Measurements from ENCODE around the gene NAPB. TPM values are rescaled to one million over a fixed set of nuclear protein-coding genes. Genes with fewer than 3 reads are reported as not detected.

NAPB gene
- total RNA-seq, 2 experiments from 2014 or later = 7.3 to 7.6 TPM

GRCh38 chr20:23450877-23451276 lies 29.6 kb upstream of the NAPB start:
- Mint-ChIP-seq H3K27ac (no peak overlapping the region), H3K4me3 (no peak overlapping the region), H3K4me1 (ENCODE audit: low read depth) (peaks cover under 1% of the 10 kb centered on the region), H3K36me3 (no peaks in the 10 kb centered on the region), H3K27me3 (peaks cover 1% of the 10 kb centered on the region), H3K9me3 (peaks cover 2% of the 10 kb centered on the region)
- ChIA-PET POLR2A (no interaction called here), CTCF (no interaction called here)
- DNase-seq = no peak
- intact Hi-C loops (cut with micrococcal nuclease) = no loop called here

- DNase-seq = no peak
- POLR2A ChIA-PET = no interaction called here
- no peaks in the 10 kb centered on the region for H3K36me3 Mint-ChIP-seq
- H3K4me3 Mint-ChIP-seq = no peak overlapping the region
- no peak overlapping the region for H3K27ac Mint-ChIP-seq
- CTCF ChIA-PET = no interaction called here
- intact Hi-C loops (cut with micrococcal nuclease) = loop anchor here (10.0 kb wide), 1 partner anchor 755 kb away; no protein-coding TSS in a partner anchor
- H3K9me3 Mint-ChIP-seq = no peaks in the 10 kb centered on the region
- no peaks in the 10 kb centered on the region for H3K4me1 Mint-ChIP-seq (ENCODE audit: low read depth)
- H3K27me3 Mint-ChIP-seq = peaks cover 1% of the 10 kb centered on the region
Measured at GRCh38 chr20:23449421-23449820, 28.1 kb upstream of the NAPB start.

GRCh38 chr20:23448167-23448566 lies 26.9 kb upstream of the NAPB start:
- ChIA-PET CTCF (interaction anchor here (2.0 kb wide), 1 partner anchor 757 kb away, joined by 10 read pairs; no protein-coding TSS in a partner anchor), POLR2A (interaction anchor here (0.7 kb wide), 1 partner anchor 147 kb away, joined by 3 read pairs; no protein-coding TSS in a partner anchor)
- intact Hi-C loops (cut with micrococcal nuclease) = loop anchor here (10.0 kb wide), 1 partner anchor 753 kb away; no protein-coding TSS in a partner anchor

GRCh38 chr20:23446505-23446904 lies 25.2 kb upstream of the NAPB start:
- POLR2A ChIA-PET = no interaction called here
- Mint-ChIP-seq H3K27me3 (peaks cover 3% of the 10 kb centered on the region), H3K9me3 (no peaks in the 10 kb centered on the region), H3K27ac (no peak overlapping the region), H3K36me3 (no peaks in the 10 kb centered on the region), H3K4me1 (ENCODE audit: low read depth) (no peaks in the 10 kb centered on the region), H3K4me3 (no peak overlapping the region)
- peak; percentile 56 for DNase-seq
- intact Hi-C loops (cut with micrococcal nuclease) = loop anchor here (10.0 kb wide), 1 partner anchor 752 kb away; no protein-coding TSS in a partner anchor
- CTCF ChIA-PET = interaction anchor here (1.0 to 2.0 kb wide), 6 partner anchors 10 to 755 kb away, joined by 3 to 10 read pairs (median 5); partner anchors contain the start of genes NAPB and NXT1

More at GRCh38 chr20:23448167-23448566, 26.9 kb upstream of the NAPB start:
- Mint-ChIP-seq H3K36me3 (no peaks in the 10 kb centered on the region), H3K4me3 (no peak overlapping the region), H3K9me3 (no peaks in the 10 kb centered on the region), H3K27ac (no peak overlapping the region), H3K27me3 (peaks cover 1% of the 10 kb centered on the region), H3K4me1 (ENCODE audit: low read depth) (no peaks in the 10 kb centered on the region)
- no peak for DNase-seq

- Mint-ChIP-seq H3K9me3 (no peaks in the 10 kb centered on the region), H3K4me3 (no peak overlapping the region), H3K4me1 (ENCODE audit: low read depth) (no peaks in the 10 kb centered on the region), H3K36me3 (no peaks in the 10 kb centered on the region), H3K27ac (no peak overlapping the region), H3K27me3 (peaks cover 1% of the 10 kb centered on the region)
- ChIA-PET CTCF (interaction anchor here (0.8 to 1.7 kb wide), 3 partner anchors 9 to 161 kb away, joined by 3 to 5 read pairs (median 3); partner anchors contain the start of gene NAPB), POLR2A (no interaction called here)
- intact Hi-C loops (cut with micrococcal nuclease) = loop anchor here (10.0 kb wide), 1 partner anchor 751 kb away; no protein-coding TSS in a partner anchor
- no peak for DNase-seq
Measured at GRCh38 chr20:23445596-23446217, 24.4 kb upstream of the NAPB start.

- CTCF ChIA-PET = interaction anchor here (1.7 to 4.4 kb wide), 4 partner anchors 8 to 163 kb away, joined by 5 to 50 read pairs (median 16); partner anchors contain the start of genes CST9 and NAPB
- Mint-ChIP-seq H3K27ac (no peak overlapping the region), H3K4me1 (ENCODE audit: low read depth) (no peaks in the 10 kb centered on the region), H3K27me3 (peaks cover 1% of the 10 kb centered on the region), H3K36me3 (no peaks in the 10 kb centered on the region), H3K4me3 (no peak overlapping the region), H3K9me3 (no peaks in the 10 kb centered on the region)
- intact Hi-C loops (cut with micrococcal nuclease) = loop anchor here (10.0 kb wide), 1 partner anchor 750 kb away; no protein-coding TSS in a partner anchor
- POLR2A ChIA-PET = no interaction called here
- DNase-seq = no peak
Measured at GRCh38 chr20:23444859-23445258, 23.6 kb upstream of the NAPB start.

- ChIA-PET POLR2A (no interaction called here), CTCF (interaction anchor here (0.6 to 4.4 kb wide), 11 partner anchors 8 to 311 kb away, joined by 3 to 50 read pairs (median 5); partner anchors contain the start of genes CST11, CST9 and NAPB)
- no peak for DNase-seq
- Mint-ChIP-seq H3K4me1 (ENCODE audit: low read depth) (no peaks in the 10 kb centered on the region), H3K4me3 (no peak overlapping the region), H3K27ac (no peak overlapping the region), H3K36me3 (no peaks in the 10 kb centered on the region), H3K27me3 (peaks cover 1% of the 10 kb centered on the region), H3K9me3 (no peaks in the 10 kb centered on the region)
- intact Hi-C loops (cut with micrococcal nuclease) = loop anchor here (10.0 kb wide), 1 partner anchor 748 kb away; no protein-coding TSS in a partner anchor
Measured at GRCh38 chr20:23442436-23442835, 21.1 kb upstream of the NAPB start.

- Mint-ChIP-seq H3K9me3 (no peaks in the 10 kb centered on the region), H3K4me3 (no peak overlapping the region), H3K4me1 (ENCODE audit: low read depth) (no peaks in the 10 kb centered on the region), H3K36me3 (no peaks in the 10 kb centered on the region), H3K27me3 (peaks cover 1% of the 10 kb centered on the region), H3K27ac (no peak overlapping the region)
- ChIA-PET CTCF (interaction anchor here (0.6 to 4.4 kb wide), 15 partner anchors 8 to 1750 kb away, joined by 3 to 50 read pairs (median 3); partner anchors contain the start of genes CST11, CST9 and NAPB), POLR2A (no interaction called here)
- intact Hi-C loops (cut with micrococcal nuclease) = loop anchor here (1.0 to 10.0 kb wide), 2 partner anchors 164 to 747 kb away; no protein-coding TSS in a partner anchor
- DNase-seq = peak; percentile 69
Measured at GRCh38 chr20:23441850-23442313, 20.6 kb upstream of the NAPB start.

- Mint-ChIP-seq H3K36me3 (no peaks in the 10 kb centered on the region), H3K27ac (no peak overlapping the region), H3K27me3 (peaks cover 1% of the 10 kb centered on the region), H3K9me3 (no peaks in the 10 kb centered on the region), H3K4me1 (ENCODE audit: low read depth) (no peaks in the 10 kb centered on the region), H3K4me3 (no peak overlapping the region)
- no peak for DNase-seq
- POLR2A ChIA-PET = no interaction called here
- intact Hi-C loops (cut with micrococcal nuclease) = loop anchor here (10.0 kb wide), 1 partner anchor 745 kb away; no protein-coding TSS in a partner anchor
- CTCF ChIA-PET = no interaction called here
Measured at GRCh38 chr20:23440004-23440403, 18.7 kb upstream of the NAPB start.

GRCh38 chr20:23438661-23439060 lies 17.4 kb upstream of the NAPB start:
- Mint-ChIP-seq H3K27ac (no peak overlapping the region), H3K36me3 (no peaks in the 10 kb centered on the region), H3K4me1 (ENCODE audit: low read depth) (no peaks in the 10 kb centered on the region), H3K9me3 (no peaks in the 10 kb centered on the region), H3K4me3 (no peak overlapping the region), H3K27me3 (peaks cover 1% of the 10 kb centered on the region)
- ChIA-PET CTCF (no interaction called here), POLR2A (no interaction called here)
- DNase-seq = no peak
- intact Hi-C loops (cut with micrococcal nuclease) = no loop called here

GRCh38 chr20:23437126-23437899 lies 16.0 kb upstream of the NAPB start:
- no peak overlapping the region for H3K27ac Mint-ChIP-seq
- H3K4me1 Mint-ChIP-seq (ENCODE audit: low read depth) = no peaks in the 10 kb centered on the region
- intact Hi-C loops (cut with micrococcal nuclease) = no loop called here
- H3K36me3 Mint-ChIP-seq = no peaks in the 10 kb centered on the region
- H3K4me3 Mint-ChIP-seq = no peak overlapping the region
- POLR2A ChIA-PET = no interaction called here
- DNase-seq = no peak
- CTCF ChIA-PET = interaction anchor here (1.0 to 1.1 kb wide), 2 partner anchors 8 to 10 kb away, joined by 5 read pairs; no protein-coding TSS in a partner anchor
- no peaks in the 10 kb centered on the region for H3K9me3 Mint-ChIP-seq
- H3K27me3 Mint-ChIP-seq = peaks cover 1% of the 10 kb centered on the region

- Mint-ChIP-seq H3K36me3 (no peaks in the 10 kb centered on the region), H3K9me3 (no peaks in the 10 kb centered on the region), H3K4me1 (ENCODE audit: low read depth) (no peaks in the 10 kb centered on the region), H3K27me3 (peaks cover under 1% of the 10 kb centered on the region), H3K27ac (no peak overlapping the region), H3K4me3 (no peak overlapping the region)
- intact Hi-C loops (cut with micrococcal nuclease) = no loop called here
- ChIA-PET POLR2A (no interaction called here), CTCF (interaction anchor here (0.6 to 1.1 kb wide), 3 partner anchors 9 to 15 kb away, joined by 3 to 5 read pairs (median 5); partner anchors contain the start of gene NAPB)
- DNase-seq = no peak
Measured at GRCh38 chr20:23436681-23437080, 15.4 kb upstream of the NAPB start.
